Activated CD4-positive, CD25-positive, alpha-beta regulatory T cell (primary cell): Measurements from ENCODE around the gene PTPN1.
A peak's percentile ranks its signal among the peaks of the same experiment; 100 is the strongest.
"Not testable (repeated sequence)": the region's sequence is repeated elsewhere in the genome, so short reads cannot be mapped to it uniquely, and the experiment has no call there.

Experiments used
- DNase-seq, 4 experiments: peaks; one replicate each; lab custom pipeline; 2025; lab: John Stamatoyannopoulos, UW

The PTPN1 gene

GRCh38 chr20:50557549-50558134 is 47.5 kb downstream of the PTPN1 start:
- no peak for DNase-seq

- DNase-seq = no peak
These were observed 48.3 kb downstream of the PTPN1 start for GRCh38 chr20:50558483-50558925.

DNA sequence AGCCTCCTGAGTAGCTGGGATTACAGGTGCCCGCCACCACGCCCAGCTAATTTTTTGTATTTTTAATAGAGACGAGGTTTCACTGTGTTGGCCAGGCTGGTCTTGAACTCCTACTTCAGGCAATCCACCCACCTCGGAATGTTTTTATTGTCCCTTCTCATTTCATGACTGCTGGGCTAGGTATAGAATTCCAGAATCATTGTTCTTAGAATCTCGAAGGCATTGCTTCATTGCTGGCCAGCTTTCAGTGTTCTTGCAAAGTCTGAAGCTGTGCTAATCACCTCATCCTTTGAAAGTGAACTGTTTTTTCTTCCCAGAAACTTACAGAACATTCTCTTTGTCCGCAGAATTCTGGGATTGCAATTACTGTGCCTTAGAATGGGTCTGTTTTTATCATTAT is 49.0 kb downstream of the PTPN1 start:
- no peak for DNase-seq

- DNase-seq = no peak
These were observed 49.9 kb downstream of the PTPN1 start for GRCh38 chr20:50559856-50560638.

- no peak for DNase-seq
These were observed 50.7 kb downstream of the PTPN1 start for GRCh38 chr20:50560867-50561266.

- DNase-seq = peak in 2 of 4 experiments; percentile 35 to 52
These were observed 51.3 kb downstream of the PTPN1 start for GRCh38 chr20:50561379-50562078.

GRCh38 chr20:50562262-50562701 is 52.1 kb downstream of the PTPN1 start:
- DNase-seq = no peak

DNA sequence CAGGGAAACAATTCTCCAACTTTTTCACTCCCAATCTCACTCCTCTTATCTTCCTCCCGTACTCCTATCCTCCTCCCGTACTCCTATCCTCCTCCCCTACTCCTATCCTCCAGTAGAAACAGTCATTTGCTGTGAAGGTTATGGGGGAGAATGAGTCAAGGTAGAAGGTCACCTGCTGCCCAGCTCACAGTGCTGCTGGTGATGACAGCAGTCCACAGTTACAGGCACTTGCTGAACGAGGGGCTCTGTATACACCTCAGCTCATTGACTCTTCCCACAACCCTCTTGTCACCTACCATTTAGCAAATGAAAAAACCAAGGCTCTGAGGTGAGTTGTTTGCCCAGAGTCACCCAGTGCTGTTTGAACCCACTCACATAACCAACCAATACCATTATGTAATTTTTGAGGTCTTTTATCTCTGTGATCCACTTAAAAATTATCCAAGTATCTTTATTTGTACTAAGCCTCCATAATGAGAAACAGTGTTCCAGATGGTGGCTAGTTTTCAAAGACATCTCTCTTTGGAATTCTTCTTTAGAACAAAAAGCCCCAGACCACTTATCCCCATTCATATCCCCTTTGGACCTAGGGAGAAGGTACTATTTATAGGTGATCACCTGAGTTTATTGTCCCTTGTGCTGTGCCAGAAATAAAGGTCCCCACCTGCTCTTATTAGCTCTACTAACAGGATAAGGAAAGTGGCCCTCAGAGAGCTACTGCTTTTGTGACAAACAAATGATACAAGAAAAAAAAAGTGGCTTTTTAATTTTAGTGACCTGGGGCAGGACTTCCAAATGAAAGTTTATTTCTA is 53.2 kb downstream of the PTPN1 start:
- DNase-seq = no peak

GRCh38 chr20:50565383-50565782 is 55.2 kb downstream of the PTPN1 start:
- no peak for DNase-seq

DNA sequence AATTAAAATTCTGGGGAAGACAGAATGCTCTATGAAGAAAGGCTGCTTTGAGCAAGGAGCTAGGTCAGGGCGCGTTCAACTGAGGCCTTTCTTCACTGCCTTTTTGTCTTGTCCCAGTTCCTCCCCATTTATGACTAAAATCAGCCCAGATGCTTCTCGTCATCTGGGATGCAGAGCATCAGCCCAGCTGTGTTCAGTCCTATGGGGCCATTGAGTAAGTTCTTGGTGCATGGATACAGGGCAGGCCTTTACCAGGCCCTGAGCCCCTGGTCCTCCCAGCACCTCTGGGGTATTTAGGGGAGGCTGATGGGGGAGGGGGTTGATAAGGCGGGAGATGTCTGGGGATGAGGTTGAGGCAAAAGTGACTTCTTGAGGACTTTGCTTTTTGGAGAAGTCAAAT is 55.7 kb downstream of the PTPN1 start:
- DNase-seq = no peak

GRCh38 chr20:50567860-50568548 is 57.8 kb downstream of the PTPN1 start:
- no peak for DNase-seq

DNA sequence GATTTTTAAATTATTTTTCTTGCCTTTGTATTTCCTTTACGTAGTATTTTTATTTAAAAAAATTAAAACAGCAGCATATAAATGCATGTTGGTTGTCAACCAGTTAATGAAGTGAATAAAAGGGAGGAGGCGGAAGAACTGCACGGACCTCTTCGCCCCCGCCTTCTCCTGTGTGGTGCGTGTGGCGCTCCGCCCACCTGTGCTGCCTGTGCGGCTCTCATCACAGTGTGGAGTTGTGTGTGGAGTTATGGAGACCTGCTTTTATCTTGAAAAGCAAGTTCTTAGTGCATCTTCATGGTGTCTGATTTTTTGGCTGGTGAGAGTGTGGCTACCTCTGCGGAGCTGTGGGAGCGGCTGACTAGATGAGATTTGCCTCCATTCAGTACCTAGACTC is 58.4 kb downstream of the PTPN1 start:
- no peak for DNase-seq

- DNase-seq = not testable (repeated sequence)
These were observed 59.3 kb downstream of the PTPN1 start for GRCh38 chr20:50569487-50569863.

DNA sequence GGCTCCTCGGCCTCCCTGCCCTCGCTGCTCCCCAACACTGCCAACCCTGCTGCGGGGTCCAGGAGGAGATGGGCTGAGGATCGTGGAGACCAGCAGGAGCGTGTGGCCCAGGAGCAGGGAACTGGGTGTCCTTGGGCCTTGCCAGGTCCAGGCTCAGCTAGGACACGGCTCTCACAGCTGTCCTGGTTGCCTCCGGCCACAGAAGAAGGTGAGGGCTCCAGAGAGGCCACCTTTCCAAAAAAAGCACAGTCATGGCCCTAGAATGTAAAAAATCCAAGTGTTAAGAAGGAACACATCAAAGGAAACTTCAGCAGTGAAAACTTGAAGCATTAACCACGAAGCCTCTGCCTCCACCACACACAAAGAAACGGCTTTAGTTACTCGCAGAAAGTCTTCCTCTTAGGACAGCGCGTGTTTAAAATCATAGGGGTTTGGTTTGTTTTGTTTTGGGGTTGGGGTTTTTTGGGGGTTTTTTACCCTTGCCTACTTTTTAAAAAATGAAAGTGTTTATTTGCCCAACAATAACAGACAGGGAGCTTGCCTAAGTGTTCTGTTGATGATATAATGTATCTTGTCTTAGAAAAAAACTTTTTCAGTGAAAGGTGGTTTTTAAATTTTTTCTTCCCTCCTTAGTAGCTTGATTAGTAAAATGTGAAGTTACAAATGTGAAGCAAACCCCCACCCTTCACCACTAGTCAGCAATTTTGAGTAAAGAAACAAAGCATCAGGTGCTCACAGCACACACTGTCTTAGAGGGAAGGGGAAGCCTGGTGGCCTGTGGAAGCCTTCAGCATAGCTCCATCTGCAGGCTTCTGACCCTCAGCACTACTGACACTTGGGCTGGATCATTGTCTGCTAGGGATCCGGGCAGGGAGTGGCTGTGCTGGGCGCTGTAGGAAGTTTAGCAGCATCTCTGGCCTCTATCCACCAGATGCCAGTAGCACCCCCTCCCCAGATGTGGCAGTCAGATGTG is 60.0 kb downstream of the PTPN1 start:
- no peak for DNase-seq

GRCh38 chr20:50571466-50571865 is 61.3 kb downstream of the PTPN1 start:
- DNase-seq = no peak

GRCh38 chr20:50572938-50573777 is 63.0 kb downstream of the PTPN1 start:
- no peak for DNase-seq

DNA sequence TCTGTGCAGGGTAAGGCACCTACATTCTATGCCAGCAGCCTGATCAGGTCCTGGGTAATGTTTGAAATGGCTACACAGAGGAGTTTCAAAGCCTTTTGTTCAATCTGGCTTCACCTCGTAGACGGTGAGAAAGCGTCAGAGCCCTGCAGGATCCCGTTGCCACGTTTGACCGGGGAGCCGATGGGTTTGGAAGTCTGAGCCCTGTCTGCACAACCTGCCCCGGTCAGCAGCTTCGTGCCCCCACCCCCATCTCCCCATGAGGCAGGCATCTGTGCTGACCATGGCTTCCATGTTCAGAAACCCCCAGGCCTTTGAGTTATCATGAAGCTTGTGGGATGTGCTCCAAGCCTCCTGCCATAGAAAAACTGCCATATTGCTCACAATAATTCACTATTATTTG is 63.9 kb downstream of the PTPN1 start:
- no peak for DNase-seq

- DNase-seq = no peak
These were observed 64.4 kb downstream of the PTPN1 start for GRCh38 chr20:50574586-50574985.
